ENCODE data around the gene PDE10A.
A peak's percentile ranks its signal among the peaks of the same experiment; 100 is the strongest.
"Not testable (repeated sequence)": the region's sequence is repeated elsewhere in the genome, so short reads cannot be mapped to it uniquely, and the experiment has no call there.

The PDE10A gene

DNA sequence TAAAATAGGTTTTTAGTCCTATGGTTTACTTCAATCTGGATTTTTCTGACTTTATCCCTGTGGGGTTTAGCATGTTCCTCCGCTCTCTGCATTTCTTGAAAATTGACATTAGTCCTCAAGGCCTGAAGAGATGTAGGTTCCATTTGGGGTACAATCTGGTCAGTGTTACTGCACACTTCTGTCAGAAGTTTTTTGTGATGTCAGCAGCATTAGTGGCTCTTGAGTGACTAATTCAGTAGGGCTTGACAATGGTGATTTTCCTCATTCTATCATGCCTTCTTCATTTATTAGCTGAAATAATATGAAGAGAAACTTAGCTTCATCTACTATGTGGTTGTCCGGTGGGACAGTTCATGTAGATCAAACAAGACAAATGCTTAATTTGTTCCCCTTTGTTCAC lies 114.6 kb downstream of the PDE10A start:
- no peak for DNase-seq (ENCODE audit: low spot score)

DNA sequence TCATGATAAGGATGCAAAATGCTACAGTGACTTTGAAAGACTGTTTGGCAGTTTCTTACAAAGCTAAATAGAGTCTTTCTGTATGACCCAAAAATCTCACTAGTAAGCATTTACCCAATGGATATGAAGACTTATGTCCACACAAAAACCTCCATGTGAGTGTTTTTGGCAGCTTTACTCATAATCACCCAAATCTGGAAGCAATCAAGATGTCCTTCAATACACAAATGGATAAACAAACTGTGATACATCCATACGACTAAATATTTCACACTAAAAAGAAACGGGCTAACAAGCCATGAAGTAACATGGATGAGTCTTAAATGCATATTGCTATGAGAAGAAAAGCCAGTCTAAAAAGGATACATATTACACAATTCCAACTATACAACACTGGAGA lies 117.2 kb downstream of the PDE10A start:
- no peak for DNase-seq (ENCODE audit: low spot score)

DNA sequence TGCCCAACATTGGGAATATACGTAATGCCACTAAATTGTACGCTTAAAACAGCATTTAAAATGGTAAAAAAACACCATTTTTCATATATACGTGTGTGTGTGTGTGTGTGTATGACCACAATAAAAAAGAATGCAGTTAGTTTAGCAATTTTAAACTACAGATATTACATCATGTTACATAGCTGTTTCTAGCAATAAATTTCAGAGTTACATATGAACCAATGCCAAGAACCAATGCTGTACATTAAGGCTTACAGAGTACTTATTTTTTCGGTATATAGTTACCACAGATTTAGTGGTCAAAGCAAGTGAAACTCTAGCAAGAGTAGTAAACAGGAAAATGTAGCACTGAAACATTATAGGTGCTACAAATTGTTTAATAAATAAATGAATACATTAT lies 119.3 kb downstream of the PDE10A start:
- no peak for DNase-seq (ENCODE audit: low spot score)

DNA sequence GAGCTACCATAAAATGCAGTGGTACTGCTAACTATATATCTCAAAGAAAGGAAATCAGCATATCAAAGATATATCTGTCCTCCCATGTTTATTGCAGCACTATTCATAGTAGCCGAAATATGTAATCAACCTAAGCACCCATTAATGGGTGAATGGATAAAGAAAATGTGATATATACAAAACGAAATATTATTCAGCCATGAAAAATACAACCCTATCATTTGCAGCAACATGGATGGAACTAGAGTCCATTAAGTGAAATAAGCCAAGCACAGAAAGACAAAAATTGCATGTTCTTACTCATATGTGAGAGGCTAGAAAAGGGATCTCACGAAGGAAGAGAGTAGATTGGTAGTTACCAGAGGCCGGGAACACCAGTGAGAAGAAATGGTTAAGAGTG lies 126.1 kb downstream of the PDE10A start:
- DNase-seq (ENCODE audit: low spot score) = no peak

DNA sequence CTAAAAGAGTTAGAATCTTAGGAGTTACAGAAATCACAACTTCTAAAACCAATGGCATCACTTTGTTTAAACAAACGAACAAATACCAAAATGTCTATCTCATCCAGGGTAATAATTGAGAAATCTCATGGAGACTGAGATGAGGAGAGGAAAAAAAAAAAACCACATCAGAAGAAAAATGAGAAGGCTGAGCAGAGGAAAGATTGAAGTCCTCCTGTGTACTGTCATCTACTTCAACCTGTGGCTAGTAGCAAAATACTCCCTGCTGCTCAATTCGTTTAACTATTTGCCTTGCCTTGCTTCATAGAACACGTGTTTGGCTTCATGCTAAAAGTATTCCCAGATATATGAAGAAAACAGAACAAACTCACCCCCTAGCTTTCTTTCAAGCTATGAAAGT lies 143.7 kb downstream of the PDE10A start:
- DNase-seq (ENCODE audit: low spot score) = no peak

DNA sequence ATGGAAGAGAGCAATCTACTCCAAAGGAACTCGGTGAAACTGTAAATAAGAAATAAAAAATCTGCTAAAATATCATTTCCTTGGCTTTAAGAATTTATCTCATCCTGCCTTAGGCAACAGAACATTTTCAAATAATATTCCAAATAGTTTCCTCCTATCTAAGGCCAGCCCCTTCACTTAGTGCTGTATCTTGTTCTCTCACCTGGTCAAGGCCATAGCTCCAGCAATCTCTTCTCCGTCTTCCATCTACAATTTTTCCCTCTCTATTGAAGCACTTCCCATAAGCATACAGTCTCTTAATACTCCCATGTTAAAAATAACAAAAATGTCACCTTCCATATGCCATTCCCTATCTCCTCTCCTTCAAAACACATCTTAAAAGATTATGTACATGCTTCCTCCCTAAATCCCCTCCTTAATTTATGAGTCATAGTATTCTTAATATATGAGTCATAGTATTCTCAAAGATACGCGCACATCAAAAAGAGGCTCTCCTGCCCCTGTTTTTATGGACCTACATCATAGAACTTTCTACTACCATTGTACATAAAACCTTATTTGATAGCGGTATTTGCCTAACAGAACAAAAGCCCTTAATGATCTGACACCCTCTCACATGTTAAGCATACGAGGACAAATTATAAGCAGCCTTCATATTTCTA lies 146.9 kb downstream of the PDE10A start:
- DNase-seq (ENCODE audit: low spot score) = no peak

DNA sequence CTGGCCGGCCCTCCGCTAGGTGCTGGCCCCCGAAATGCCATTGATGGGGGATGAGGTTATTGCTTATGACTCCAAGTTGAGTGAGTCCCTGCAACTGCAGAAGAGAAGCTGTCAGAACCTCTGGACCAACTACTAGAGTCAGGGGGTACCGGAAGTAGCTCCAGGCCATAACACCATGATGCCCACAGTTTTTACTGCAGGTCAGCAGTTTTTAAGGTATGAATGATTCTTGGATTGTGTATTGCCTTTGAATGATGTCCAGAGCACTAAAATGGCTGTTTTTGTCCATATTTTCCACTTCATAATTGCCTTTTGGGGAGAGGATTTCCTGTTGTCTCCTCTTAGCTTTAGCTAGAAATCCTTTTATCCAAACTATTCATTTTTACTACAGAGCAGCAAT lies 148.4 kb downstream of the PDE10A start:
- DNase-seq (ENCODE audit: low spot score) = no peak

DNA sequence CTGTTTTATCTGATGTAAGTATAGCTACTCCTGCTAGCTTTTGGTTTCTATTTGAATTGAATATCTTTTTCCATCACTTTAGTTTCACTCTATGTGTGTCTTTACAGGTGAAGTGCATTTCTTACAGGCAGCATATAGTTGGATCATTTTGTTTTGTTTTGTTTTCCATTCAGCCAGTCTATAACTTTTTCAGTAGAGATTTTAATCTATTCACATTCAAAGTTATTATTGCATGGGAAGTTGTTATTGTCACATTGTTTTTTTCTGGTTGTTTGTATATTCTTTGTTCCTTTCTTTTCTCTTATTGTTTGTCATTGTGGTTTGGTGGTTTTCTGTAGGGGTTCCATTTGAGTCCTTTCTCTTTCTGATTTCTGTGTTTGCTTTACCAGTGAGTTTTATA lies 151.2 kb downstream of the PDE10A start:
- DNase-seq (ENCODE audit: low spot score) = no peak

DNA sequence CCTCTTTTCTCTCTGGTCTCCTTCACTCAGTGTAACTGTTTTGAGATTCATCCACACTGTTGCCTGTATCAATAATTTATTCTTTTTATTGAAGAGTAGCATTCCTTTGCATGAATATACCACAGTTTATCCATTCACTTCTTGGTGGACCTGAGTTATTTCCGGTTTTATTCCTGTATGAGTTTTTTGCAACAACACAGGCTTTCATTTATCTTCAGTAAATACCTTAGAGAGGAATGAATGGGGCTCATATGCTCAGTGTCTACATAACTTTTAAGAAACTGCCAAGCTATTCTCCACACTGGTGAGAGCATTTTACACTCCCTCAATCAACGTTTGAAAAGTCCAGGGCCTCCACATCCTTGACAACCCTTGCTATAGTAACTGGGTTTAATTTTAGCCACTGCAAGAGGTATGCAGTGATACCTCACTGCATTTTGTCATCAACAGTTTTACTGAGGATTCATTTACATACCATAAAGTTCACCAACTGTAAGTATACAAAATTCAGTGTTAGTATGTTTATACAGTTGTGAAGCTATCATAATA lies 154.6 kb downstream of the PDE10A start:
- no peak for DNase-seq (ENCODE audit: low spot score)

DNA sequence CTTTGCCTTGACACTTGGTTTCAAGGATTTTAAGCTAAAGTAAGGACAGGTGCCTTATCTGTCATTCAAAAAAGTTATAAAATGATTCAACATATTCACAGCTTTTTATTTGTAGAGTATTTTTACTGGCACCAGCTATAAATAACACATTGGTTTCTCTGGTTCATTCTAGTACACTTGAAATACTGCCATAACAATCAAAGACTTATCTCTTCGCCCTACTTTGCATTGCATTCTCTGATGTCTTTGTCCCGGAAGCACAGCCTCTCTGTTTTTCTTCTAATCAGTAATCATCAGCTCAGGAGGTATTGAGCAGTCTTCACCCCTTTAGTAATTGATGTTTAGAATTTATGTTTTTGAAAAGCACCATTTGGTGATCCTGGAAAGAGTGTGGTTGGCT lies 156.4 kb downstream of the PDE10A start:
- DNase-seq (ENCODE audit: low spot score) = no peak

DNA sequence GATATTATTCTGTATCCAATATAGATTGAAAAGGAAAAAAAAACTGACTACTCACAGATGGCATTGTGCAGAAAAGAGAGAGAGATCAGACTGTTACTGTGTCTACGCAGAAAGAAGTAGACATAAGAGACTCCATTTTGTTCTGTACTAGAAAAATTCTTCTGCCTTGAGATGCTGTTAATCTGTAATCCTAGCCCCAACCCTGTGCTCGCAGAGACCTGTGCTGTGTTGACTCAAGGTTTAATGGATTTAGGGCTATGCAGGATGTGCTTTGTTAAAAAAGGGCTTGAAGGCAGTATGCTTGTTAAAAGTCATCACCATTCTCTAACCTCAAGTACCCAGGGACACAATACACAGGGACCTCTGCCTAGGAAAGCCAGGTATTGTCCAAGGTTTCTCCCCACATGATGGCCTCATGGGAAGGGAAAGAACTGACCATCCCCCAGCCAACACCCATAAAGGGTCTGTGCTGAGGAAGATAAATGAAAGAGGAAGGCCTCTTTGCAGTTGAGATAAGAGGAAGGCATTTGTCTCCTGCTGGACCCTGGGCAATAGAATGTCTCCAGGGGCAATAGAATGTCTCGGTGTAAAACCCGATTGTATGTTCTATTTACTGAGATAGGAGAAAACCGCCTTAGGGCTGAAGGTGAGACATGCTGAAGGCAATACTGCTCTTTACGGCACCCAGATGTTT lies 162.7 kb downstream of the PDE10A start:
- DNase-seq (ENCODE audit: low spot score) = not testable (repeated sequence)

DNA sequence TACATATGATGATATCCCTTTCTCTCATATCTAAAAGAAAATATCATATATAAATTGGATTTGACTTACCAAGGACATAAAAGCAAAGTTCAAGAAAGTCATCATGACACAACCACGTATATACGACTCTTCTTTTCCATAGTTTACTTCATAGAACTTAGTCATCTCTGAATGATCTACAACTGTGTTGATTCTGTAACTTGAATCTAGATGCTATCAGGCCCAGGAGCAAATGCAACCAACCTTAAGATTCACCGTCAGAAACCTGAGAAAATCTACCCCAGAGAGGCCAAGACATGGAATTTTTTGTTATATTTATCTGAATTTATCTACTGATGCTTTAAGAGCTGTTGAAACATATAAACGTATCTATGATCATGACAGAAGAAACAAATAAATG lies 165.6 kb downstream of the PDE10A start:
- no peak for DNase-seq (ENCODE audit: low spot score)

DNA sequence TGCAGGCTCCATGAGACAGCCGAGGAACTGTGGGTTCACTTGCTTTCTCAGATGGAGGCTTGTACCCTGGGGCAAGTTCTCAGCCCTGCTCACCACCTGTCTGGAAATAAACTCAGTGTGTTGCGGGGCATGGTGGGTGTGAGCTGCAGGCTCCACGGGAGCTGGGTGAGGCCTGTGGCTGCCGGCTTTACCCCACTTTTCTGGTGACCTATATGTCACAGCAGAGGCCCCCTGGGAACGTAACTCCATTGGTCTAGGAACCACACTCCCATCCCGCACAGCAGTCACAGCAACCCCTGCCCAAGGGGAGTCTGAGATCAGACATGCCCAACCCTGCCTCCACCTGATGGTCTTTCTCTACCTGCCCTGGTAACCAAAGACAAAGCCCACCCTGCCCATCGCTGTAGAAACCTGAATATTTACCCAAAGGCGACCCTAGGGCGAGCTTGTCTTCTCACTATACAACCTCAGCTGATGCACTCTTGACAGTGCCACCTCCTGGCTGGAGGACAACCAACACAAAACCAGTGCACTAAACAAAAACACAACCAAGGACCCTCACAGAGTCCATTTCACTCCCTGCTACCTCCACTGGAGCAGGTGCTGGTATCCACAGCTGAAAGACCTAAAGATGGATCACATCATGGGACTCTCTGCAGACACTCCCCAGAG lies 174.3 kb downstream of the PDE10A start:
- no peak for DNase-seq (ENCODE audit: low spot score)

DNA sequence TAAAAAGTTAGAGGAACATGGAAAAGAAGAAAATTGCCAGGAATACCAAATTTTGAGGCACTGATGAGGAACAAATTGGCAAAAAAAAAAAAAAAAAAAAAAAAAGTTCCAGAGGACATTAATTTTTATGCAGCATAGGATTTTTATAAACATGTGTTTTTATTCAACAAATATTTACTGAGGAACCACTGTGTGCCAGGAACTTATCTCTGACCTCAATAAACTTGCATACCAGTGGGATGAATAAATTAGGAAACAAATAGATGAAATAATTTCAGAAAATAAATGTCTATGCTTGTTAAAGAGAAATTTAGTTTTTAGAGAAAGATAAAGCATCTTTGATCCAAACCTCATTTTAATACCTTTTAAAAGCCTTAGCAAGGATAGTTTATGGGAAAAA lies 175.1 kb downstream of the PDE10A start:
- DNase-seq (ENCODE audit: low spot score) = peak; percentile 4

DNA sequence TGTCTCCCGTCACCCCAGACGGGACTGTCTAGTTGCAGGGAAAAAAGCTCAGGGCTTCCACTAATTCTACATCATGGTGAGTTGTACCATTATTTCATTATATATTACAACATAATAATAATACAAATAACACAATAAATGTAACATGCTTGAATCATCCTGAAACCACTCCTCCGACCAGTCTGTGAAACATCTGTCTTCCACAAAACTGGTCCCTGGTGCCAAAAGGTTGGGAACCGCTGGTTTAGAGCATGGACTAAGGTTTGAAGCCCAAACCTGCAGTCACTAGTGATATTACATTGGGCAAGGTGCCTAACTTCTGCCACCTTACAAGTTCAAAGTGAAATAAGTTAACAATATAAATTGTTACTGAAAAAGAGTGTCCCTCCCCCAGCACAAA lies 175.7 kb downstream of the PDE10A start:
- DNase-seq (ENCODE audit: low spot score) = no peak

DNA sequence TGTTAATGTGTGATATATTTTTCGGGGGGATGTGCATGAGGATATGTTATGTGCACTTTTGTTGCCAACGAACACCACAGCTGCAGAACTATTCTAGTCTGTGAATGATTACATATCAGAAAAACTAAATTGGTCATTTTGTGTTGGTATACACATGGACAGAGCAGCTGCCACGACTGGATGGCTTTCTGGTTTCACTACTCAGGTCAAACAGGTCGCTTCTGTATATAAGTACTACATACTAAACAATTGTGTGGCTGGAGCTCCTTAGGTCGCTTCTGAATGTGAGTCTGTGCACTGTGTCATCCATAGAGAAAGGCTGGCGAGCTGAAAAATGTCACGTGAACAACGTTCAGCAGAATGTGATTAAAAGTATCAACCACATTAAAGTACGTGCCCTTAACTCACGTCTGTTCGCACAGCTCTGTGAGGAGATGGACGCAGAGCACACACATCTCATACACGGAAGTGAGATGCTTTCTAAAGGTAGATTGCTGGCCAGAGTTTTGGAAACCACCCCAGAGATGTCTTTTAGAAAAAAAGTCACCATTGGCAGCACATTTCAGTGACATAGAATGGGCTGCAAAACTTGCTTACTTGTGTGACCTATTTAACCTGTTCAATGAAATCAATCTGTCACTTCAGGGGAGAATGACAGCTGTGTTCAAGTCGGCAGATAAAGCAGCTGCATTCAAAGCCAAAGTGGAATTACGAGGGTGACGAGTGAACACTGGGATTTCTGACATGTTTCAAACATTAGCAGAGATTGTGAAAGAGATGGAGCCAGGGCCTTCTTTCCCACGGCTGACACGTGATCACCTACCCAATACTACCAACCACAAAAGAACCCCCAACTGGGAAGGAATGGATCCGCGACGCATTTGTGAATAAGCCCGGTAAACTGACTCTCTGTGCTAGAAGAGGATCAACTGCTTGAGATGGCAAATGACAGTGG lies 176.6 kb downstream of the PDE10A start:
- DNase-seq (ENCODE audit: low spot score) = no peak

DNA sequence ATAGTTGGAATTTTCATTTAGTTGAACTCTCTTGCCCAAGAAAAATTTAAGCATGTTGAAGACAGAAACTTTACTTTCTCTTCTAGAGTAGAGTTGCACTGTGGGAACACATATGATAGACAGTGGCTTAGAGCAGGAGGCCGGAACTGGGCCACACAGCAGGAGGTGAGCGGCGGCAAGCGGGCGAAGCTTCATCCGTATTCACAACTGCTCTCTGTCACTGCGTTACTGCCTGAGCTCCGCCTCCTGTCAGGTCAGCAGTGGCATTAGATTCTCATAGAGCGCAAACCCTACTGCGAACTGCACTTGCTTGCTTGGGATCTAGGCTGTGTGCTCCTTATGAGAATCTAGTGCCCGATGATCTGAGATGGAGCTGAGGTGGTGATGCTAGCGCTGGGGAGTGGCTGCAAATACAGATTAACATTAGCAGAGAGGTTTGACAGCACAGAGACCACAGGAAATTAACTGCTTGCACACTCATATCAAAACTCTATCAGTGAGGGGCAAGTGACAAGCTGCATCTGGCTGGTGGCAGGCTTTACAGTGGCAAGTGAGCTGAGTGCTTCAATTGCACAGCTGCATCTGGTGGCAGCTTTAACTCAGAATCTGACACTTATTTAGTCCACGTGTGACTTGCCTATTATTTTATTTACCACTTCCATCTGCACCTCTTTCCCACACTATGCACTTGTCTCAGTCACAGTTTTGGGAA lies 178.7 kb downstream of the PDE10A start:
- DNase-seq (ENCODE audit: low spot score) = no peak

DNA sequence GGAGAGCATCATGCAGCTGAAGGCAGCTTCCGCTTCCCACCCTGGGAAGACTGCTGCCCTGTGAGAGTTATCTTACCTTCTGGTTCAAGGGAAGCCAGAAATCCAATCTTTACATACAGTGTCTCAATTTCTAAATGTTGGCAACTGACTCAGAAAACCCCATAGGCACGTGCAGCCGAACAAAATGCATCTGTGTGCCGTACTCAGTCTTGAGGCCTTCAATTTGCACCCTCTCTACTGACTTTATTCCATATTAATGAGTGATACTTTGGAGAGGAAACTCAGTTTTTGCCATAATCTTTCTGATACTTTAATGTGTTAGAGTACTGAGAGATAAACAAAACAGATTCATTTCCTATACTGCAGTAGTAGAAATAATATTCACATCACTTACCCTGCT lies 181.1 kb downstream of the PDE10A start:
- DNase-seq (ENCODE audit: low spot score) = no peak

DNA sequence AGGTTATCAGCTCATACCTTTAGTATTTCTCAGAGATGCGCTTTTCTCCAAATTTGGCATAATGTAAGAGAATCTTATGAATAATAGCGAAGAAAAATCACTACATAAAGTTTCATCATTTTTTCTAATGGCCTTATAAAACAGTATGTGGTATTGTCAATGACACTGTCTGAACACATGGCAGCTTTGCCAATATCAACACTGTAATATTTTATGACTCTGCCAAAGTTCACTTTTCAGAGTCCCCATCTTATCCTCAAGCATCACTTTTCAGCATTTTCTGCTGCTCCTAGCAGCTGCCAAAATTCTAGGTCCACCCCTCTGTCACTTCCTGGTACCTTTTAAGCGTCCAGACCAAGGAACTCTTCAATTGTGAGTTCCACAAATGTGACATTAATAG lies 182.1 kb downstream of the PDE10A start:
- DNase-seq (ENCODE audit: low spot score) = no peak

DNA sequence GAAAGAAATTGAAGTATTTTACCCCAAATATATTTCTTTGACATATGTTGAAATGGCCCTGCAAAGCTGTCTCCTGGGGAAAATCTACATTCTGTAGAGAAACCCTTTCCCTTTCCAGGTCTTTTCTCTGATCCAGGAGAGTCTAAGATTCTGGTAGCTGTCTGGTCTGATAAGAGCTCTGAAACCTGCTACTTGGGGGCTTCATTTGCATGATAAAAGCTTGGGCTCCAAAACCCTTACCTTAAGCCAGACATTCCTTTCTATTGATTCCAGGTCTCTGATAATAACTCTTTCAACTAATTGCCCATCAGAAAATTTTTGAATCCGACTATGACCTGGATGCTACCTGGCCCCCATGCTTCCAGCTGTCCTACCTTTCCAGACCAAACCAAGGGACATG lies 184.5 kb downstream of the PDE10A start:
- DNase-seq (ENCODE audit: low spot score) = no peak

DNA sequence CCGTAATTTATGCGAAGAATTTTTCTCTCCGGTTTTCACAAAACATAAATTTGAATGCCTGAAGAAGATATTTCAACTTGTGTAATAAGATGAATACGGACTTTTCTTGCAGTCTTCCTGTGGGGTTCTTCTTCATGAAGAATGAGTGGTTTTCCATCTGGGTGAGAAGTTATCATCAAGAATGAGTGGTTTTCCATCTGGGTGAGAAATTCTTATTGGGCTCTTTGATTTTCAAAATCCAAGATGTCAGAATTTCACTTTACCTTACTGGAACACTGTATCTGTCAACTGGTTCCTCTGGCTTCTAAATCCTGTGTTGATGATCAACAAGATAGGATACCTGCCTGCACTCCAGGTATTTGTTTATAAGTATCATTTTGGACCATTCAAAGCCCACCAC lies 193.6 kb downstream of the PDE10A start:
- no peak for DNase-seq (ENCODE audit: low spot score)

All from AG08395 (cell line).